NCI-H2196 treated with DMSO at 0.1 percent for 48 hours (cell line): ENCODE measurements around the gene C1orf116.
A peak's percentile ranks its signal among the peaks of the same experiment; 100 is the strongest.

Experiments used
- DNase-seq: peaks from one replicate; lab custom pipeline; 2025; ENCODE audit not compliant: unreplicated experiment; lab: John Stamatoyannopoulos, UW

C1orf116 gene

DNA sequence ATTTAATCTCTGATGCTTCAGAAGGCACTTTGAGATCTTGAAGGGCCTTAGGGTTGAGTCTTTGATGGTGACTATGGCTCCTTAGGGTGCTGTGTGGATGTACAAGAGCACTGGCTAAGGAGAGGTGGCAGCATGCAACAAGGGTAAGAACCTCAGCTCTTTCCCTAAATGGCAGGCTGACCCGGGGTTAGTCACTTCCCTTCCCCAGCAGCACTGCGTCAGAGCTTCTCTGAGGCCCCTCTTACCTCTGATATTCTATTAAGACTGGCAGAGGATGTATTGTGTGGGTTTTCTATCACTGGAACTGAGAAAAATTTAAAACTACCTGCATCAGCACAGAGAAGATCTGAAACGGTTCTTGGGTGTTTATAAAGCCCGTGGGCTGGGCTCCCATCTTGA is 11.8 kb downstream of the C1orf116 start:
- DNase-seq, result no peak

DNA sequence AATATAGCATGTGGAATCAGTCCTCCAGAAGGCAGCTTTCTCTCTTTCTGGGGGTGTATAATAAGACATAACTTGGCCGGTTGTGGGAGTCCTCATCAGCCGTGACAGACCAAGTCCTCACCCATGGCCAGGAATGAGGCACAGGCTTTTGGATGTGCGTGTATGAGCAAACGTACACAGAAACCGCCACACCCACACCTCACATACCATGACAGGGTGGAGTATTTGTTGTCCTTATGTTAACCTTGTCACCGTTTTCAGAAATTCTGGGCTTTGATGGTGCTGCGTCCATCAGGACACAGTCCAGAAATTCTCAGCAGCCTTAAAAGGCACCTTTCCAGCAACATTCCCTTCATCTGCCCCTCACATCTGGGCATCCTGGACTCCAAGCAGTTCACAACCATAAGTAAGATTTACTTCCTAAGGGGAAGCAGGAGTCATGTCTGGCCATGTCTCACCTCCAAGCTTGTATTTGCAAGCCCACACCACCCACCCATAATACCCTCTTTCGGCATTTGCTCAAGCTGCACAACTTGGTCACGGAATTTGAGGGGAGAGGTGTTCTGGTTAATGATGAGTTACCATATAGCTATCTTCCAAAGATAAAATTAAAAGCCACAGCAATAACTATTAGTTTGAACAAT is 12.4 kb downstream of the C1orf116 start:
- DNase-seq, result no peak

DNA sequence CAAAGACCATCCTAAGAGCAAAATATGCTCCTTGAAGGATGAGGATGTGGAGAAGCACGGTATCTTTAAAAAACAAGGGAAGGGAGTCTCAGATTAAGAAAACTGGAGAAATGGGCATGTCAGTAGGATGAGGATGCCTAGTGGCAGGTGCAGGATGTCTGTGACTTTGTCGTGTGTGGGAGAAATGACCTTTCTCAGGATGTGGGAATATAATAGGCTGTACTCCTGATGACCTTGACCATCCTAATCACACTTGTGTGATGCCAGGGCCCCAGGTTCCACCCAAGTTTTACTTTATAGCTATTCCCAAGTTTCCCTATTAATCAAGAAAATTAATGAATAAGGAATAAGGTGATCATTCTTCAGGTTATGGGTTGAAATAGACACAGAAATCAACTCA is 12.9 kb downstream of the C1orf116 start:
- no peak for DNase-seq

DNA sequence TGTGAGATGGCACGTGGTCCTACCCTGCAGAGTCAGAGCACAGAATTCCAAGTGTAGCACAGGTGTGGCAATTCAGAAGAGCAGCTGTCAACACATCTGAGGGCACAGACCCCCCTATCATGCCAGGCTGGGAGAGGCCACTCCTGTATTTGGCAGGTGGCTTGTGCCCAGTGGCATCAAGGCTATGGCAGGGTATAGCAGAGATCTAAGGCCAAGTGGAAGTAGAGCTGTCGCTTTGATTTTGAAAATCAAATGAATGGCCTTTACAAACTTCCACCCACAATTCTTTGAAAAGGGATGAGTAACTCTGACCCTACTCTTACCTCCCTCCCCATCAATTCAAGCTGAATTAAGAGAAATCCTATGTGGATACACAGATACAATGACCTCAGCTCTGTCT is 13.4 kb downstream of the C1orf116 start:
- no peak for DNase-seq

DNA sequence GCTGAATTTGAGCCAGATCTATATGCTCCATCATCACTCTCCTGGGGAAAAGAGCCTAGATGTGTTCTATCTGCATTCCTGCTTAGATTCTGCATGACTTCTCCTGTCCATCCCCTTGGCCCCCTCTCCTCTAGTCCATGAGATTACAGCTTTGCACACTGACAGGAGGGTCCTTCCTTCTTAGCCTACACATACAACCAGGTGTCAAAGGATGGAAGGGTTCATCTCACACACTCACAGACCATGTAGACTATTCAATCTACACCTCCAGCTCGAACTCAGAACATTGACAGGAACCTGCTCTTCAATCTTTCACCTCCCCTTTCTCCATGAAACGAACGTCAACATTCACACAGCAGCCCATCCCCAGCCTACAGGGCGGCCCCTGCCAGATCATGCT is 13.8 kb downstream of the C1orf116 start:
- DNase-seq, result no peak

DNA sequence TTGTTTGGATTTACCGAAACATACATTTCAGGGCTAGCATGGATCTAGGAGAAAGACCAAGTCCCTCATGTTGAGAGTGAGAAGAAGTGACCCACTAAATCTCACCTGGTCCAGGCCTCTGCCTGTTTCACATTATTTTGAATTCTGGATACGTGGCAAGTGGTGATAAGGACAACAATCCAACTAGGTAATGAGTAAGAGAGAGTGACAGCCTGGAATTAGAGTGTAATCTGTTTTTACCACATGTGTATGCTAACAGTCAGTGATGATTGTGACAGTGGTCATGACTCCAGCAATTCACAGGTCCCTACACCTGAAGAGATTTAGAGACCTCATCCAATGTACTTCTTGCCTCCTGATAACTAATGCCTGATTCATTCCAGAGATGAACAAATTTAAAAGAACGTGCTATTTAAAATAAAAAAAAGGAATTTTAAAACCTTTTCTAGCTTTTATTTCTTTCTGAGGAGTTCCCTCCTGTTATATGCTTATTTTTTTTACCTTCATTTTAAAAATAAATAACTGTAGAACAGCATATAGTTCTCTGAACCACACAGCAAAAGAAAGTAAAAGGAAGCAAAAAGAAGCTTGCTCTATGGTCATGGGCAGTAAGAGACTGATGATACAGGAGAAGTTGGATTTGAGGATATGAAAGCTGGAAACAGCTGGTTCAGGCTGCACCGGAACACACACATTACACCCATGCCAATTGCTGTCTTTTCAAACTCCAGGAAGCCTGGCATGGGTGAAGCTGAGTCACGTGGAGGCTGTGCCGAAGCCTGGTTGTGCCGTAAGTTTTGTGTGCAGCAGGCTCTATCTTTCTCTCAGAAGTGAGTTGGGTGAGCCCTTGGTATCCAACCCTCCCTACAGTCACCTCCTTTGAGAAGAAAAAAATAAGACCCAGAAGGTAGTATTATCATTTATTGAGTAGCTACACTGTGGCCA is 14.7 kb downstream of the C1orf116 start:
- DNase-seq, result no peak

DNA sequence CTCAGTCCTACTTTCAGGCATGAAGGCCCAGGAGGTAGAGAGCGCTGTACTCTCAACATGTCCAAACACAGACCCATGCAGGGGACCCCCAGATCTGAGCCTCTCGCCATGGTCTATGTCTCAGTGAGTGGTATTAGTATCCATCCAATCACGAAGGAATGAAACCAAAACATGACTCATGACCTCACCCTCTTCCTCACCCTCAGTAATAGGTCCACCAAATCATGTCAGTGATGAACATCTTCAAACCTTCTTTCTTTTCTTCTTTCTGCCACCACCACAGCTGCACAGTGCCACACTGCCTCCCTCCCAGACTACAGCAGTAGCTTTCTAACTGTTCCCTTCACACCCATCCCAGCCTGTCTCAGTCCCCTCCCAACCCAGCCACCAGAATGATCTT is 16.8 kb downstream of the C1orf116 start:
- no peak for DNase-seq

DNA sequence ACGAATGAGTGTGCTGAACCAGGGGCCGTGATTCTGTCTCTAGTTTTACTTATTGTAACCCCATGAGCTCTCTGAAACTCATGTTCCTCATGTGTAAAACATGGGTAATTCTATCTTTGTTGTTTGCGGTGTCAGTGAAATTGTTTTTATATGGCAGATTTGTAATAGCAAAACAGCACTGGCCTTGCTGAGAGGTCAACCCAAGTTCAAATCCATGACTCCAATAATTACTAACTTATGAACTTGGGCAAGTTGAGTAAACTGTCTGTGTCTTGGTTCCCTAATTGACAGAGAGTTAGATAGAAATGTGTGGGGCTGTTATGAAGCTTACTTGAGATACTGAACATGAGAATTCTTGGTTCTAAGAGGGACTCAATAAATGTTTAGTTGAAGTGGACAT is 17.8 kb downstream of the C1orf116 start:
- no peak for DNase-seq

DNA sequence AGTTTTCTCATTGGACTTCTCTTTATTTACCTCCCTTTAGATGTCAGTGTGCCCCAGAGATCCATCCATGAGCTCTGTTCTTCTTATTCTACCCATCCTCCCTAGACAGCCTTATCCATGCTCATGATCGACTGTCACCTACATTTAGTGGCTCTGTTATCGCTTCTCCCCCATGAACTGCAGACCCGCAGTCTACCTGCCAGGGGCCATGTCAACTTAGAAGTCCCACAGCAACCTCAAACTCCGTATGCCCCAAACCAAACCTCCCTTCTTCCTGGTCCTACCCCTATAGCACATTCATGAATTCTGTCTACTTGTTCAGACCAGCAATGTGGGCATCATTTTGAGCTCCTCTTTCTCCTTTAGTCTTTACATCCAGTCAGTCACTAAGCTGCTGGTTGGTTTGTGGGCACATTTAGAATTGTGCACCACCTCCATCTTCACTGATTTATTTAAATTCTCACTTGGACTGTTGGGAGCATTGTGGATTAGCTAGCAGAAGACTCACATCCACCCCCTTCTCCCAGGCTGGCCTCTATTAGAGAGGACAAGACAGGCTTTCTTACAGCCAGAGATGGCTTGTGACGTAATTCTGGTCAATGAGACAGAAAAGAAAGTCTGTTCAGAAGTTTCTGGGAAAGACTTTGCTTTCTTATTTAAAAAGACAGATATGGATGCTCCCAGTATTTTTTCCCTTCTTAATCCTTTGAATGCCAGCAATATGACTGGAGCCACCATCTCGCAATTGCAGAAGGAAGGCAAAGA is 19.1 kb downstream of the C1orf116 start:
- DNase-seq, result no peak

DNA sequence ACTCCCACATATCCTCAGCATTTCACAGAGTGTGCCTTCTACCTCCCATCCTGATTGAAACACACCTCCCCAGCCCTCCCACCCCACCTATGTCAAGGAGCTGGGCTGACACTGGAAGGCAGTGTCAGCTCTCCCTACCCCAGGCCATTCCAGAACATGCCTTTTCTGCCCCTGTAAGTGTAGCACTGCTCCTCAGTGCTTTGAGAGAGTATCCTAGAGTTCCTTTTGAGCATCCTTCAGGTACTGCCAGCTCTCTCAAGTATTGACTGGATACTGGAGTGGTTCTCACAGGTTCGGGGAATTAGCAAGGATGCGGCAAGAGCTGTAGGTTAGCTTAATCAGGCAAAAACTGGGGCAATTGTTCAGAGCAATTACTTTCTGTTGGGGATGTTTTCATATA is 21.8 kb downstream of the C1orf116 start:
- DNase-seq, result no peak

DNA sequence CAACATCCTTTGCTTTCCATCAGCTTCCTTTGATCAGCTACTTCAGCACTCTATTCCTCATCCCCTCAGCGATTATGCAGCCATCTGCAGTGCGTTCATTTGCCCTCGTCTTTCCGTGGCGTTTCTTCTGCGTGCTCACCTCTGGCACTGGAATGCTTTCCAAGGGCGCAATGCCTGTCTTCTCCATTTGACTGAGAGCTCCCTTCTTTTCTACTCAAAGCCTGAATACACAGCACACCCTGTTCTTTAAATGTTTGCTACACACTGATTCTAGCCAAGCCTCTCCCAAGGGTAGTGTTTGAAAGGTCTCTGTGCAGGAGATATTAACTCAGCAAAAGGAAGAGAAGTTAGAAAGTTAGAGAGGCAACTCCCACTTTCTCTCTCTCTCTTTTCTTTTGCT is 22.6 kb downstream of the C1orf116 start:
- DNase-seq, result no peak

DNA sequence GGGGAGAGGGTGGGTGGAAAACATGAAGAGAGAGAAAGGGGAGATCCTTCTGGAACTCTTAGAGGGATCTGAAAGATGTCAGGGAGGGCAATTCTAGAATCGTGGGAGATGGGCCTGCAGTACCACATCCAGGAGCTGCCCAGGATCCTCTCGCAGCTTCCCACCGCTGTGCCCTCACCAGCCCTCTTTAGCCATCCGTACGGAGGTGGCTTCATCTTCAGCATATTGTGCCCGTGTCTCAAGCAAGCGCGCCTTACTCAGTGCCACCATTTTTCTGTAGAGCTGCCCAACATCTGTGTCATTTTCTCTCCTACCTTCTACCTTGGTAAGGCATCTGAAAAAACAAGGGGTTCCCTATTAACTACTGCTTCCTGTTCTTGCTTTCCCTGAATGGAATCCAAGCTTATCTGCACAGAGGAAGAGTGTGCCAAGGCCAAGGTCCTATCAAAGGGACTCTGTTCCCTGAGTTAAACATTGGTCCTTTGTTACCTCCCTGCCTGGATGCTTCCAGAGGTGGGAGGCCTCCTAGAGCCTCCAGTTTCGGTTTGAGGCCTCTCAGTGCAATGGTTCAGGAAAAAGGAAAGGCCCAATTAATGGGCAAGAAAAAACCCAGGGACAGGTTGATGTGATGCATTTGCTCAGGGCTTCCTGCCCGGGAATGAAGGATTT is 23.2 kb downstream of the C1orf116 start:
- DNase-seq, result no peak

DNA sequence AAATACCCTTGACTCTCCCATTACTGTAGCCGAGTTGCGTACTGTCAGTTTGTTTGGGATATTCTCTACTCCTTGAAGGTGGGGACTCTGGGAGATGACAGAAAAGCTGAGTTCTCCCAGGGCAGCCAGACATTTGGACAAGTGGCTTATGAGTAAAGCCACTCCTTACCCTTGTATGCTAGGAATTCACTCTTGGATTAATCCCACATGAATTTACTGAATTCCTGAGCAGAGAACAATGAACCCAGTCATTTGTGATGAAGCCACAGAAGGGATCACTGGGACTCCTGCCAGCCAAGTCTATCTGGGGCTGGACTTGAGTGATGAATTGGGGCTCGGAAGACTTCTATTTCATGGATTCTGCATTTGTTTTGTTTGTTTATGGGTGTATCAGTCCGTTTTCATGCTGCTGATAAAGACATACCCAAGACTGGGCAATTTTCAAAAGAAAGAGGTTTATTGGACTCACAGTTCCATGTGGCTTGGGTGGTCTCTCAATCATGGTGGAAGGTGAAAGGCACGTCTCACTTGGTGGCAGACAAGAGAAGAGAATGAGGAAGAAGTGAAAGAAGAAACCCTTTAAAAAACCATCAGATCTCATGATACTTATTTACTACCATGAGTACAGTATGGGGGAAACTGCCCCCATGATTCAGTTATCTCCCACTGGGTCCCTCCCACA is 25.1 kb downstream of the C1orf116 start:
- no peak for DNase-seq

DNA sequence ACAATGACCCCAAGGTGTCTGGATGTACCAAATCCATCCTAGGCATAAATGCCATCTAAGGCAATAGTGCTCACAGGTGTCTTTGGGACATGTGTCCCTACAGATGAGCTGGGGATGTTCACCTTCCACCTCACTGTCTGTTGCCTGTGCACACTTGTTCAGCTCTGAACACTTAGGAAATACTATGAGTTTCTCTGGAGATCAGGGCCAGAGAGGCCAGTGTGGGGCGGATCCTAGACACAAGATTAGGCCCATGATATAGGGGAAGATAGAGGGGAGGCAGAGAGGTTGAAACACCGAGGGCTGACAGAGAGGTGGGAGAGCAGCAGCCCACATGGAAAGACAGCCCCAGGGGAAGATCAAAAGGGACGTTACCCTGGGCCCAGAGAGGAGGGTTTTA is 25.6 kb downstream of the C1orf116 start:
- no peak for DNase-seq

DNA sequence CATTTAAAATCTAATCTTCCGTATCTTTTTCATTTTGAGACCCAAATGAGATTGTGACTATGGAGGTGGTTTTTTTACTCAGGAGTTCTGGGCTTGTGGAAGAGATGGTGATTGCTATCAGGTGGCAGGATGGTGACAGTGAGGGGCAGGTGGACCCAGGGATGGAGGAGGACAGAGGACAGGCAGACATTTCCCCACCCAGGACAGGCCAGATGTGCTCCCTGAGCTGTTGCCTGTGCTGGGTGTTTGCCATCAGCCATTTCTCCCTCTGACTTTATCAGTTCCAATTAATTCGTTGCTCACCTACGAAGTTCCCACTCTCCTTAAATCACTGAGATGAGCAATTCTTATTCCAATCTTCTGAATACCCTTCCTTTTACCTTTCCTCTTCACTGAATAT is 26.5 kb downstream of the C1orf116 start:
- DNase-seq, result no peak

DNA sequence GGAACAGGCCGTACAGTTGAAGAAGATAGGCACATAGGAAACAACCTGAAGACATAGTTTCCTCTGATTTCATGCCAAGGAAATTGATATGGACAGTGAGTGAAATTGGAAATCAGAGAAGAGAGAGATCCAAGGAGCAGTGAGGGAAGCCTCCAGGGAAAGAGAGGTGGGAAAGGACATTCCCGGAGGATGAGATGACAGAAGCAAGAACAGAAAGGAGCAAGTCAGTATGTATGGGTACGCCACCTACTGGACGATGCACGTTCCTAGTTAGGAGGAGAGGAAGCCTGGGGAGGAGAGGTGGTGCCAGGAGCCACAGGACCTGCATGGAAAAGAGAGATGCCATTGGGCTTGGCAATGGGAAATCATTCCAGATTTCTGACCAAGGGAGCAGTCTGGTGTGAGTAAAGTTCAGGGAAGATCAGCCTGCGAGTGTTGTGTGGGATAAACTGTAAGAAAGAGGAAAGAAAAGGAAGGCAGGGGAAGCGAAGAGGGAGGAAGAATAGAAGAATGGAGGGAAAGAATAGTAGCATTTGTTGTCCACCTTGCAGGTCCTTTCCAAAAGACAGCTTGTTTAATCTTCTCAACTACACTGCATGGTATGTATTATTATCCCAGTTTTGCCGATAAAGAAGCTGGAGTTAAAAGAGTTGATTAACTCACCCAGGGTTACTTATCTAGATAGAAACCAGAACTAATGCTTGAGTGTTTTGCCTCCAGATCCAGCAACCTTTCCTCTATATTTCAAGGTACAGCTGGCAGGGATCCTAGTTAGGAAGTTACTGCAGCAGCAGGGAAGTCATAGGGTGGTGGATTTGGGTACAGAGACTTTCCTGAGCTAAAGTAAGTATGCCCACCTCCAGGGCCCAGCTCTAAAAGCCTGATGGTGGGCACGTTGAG is 27.4 kb downstream of the C1orf116 start:
- peak; percentile 39 for DNase-seq

DNA sequence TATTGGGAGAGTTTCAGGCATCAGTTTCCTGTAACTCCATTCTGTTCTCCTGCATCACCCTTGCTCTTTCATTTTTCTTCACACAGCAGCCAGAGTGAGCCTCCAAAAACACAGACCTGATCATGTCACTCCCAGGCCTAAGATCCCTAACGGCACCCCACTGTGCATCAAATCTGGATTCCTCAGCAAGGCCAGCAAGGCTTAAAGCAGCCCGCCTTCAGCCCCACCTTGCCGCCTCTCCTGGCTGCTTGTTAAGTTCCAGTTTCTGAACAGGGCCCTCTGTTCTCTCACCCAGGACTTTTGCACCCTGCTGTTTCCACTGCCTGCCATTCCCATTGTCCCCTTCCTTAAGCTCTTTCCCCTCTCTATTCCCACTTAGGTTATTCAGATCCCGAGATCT is 29.3 kb downstream of the C1orf116 start:
- DNase-seq, result no peak

DNA sequence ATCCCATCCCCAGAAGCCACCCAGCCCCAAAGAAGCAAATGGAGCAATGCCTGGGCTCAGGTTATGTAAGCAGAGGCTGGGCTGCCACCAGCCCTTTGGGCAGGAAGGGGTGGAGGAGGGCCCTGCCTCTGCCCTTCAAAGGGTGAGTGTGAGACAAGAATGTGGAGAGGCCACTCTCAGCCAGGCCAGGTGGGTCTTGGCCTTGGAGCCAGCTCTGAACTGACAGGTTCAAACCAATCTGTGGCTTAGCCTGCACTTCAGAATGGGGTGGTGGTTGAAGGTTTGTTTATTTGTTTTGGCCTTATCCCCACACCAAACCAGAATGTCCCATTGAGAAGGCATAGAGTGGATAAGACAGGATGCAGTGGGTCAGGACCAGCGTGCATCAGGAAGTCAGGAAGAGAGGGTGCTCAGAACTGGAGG is 29.8 kb downstream of the C1orf116 start:
- peak; percentile 76 for DNase-seq

DNA sequence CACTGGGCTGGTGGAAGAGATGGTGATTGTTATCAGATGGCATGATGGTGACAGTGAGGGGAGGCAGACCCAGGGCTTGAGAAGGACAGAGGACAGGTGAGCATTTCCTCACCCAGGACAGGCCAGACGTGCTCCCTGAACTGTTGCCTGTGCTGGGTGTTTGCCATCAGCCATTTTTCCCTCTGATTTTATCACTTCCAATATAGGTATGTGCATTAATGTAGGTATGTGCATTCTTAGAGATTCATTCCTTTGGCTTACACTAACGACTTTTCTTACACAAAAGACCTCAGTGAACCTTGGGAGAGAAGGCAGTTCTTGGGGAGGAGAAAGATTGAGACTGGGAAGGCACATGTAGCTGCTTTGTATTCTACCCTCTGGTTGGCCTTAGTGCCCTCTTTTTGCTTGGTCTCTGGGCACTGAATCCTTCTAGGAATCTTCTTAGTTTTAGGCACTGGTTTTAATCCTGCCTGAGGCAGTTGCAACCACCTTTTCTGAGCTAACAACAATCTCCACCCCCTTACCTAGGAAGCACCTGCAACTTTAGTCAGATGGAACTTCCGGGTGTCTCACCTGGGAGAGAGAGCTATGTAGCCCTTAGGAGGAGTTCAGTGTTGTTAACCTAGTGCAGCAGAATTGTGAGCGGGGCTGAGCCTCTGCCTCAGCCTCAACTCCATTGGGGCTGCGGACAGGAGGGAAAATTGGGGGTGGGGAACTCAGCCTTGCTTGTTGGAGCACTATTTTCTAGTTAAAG is 30.9 kb downstream of the C1orf116 start:
- DNase-seq, result no peak
